ENCODE data around the gene AK1. TPM values are rescaled to one million over a fixed set of nuclear protein-coding genes. Genes with fewer than 3 reads are reported as not detected.
A peak's percentile ranks its signal among the peaks of the same experiment; 100 is the strongest.

The AK1 gene
- total and polyA plus RNA-seq, 2 of the 13 experiments (the other 11 are each of a cell fraction or from before 2014, with no cell fraction given) = 19.1 to 32.8 TPM

- TF ChIP-seq ZNF569 (CRISPR knock-in tag; IDR thresholded peaks at IDR 0.05; ENCODE audit: borderline replicate concordance) (no peak), ZKSCAN8 (CRISPR knock-in tag; IDR thresholded peaks at IDR 0.05; ENCODE audit: borderline replicate concordance) (peak; percentile 63; the same call in 1 of the 2 replicates), POLR2AphosphoS5 (IDR thresholded peaks at IDR 0.05; ENCODE audit: low read depth, low read length) (no peak), ONECUT2 (CRISPR knock-in tag; IDR thresholded peaks at IDR 0.05) (no peak), NFYB (CRISPR knock-in tag; IDR thresholded peaks at IDR 0.05) (no peak), MZF1 (CRISPR knock-in tag; IDR thresholded peaks at IDR 0.05; ENCODE audit: borderline replicate concordance) (no peak), ZXDC (CRISPR knock-in tag; IDR thresholded peaks at IDR 0.05) (no peak), THAP11 (CRISPR knock-in tag; IDR thresholded peaks at IDR 0.05) (no peak), ZNF777 (CRISPR knock-in tag; IDR thresholded peaks at IDR 0.05) (no peak), TCF7L2 (IDR thresholded peaks at IDR 0.05; ENCODE audit: low read depth, low read length) (no peak), NR2F2 (IDR thresholded peaks at IDR 0.05; ENCODE audit: borderline replicate concordance, low read depth) (0 out of 2 replicates have a peak, but pooled peaks have one; percentile 32), ZNF24 (IDR thresholded peaks at IDR 0.05) (no peak), BCL3 (CRISPR knock-in tag; IDR thresholded peaks at IDR 0.05) (no peak), PHF8 (CRISPR knock-in tag; IDR thresholded peaks at IDR 0.05) (no peak), ZNF326 (CRISPR knock-in tag; IDR thresholded peaks at IDR 0.05; ENCODE audit: borderline replicate concordance) (no peak), ZNF343 (CRISPR knock-in tag; IDR thresholded peaks at IDR 0.05) (no peak), PHF20 (CRISPR knock-in tag; IDR thresholded peaks at IDR 0.05) (no peak), KDM5B (CRISPR knock-in tag; IDR thresholded peaks at IDR 0.05; ENCODE audit: borderline replicate concordance) (no peak), MATR3 (CRISPR knock-in tag; IDR thresholded peaks at IDR 0.05) (no peak), NCOA1 (CRISPR knock-in tag; IDR thresholded peaks at IDR 0.05) (no peak), ZNF317 (CRISPR knock-in tag; IDR thresholded peaks at IDR 0.05) (peak; percentile 20; the same call in 1 of the 2 replicates), TOE1 (CRISPR knock-in tag; IDR thresholded peaks at IDR 0.05) (no peak), NR2F6 (IDR thresholded peaks at IDR 0.05) (peak; percentile 63), NR2F6 (CRISPR knock-in tag; IDR thresholded peaks at IDR 0.05) (peak; percentile 83; the same call in 1 of the 2 replicates), FOXA1 (IDR thresholded peaks at IDR 0.05) (no peak), FOXA1 (CRISPR knock-in tag; IDR thresholded peaks at IDR 0.05) (peak; percentile 29; the same call in 1 of the 2 replicates), TFAP4 (IDR thresholded peaks at IDR 0.05; ENCODE audit: borderline replicate concordance, low read depth) (peak; percentile 22; the same call in 1 of the 2 replicates), ZNF337 (CRISPR knock-in tag; IDR thresholded peaks at IDR 0.05; ENCODE audit: borderline replicate concordance, low read depth) (no peak), SRF (IDR thresholded peaks at IDR 0.05; ENCODE audit: low read depth, low read length) (no peak), BCL6 (CRISPR knock-in tag; IDR thresholded peaks at IDR 0.05) (no peak)
These were observed 28.5 kb downstream of the AK1 start (continued) for GRCh38 chr9:127848756-127849504.

Measured in HepG2 (cell line).